WTC11 (cell line): Measurements from ENCODE around the gene CCDC181.

ENCODE experiments used
- CBFB ChIP-seq: sonication (generic); formaldehyde crosslinking; IDR thresholded peaks from 2 replicates; pipeline ENCODE4 v1.8.1; 2022; ENCODE audit warnings: mild to moderate bottlenecking, low read depth, missing genetic modification reagents
- CTCF ChIP-seq: fragments of 200-600 bp; IDR thresholded peaks from 2 replicates; pipeline ENCODE4 v1.8.0; 2022; ENCODE audit warnings: antibody characterized with exemption
- MAX ChIP-seq: sonication (generic); formaldehyde crosslinking; IDR thresholded peaks from 2 replicates; pipeline ENCODE4 v1.8.0; 2022; ENCODE audit warnings: mild to moderate bottlenecking, missing genetic modification reagents
- NFYB ChIP-seq: sonication (generic); formaldehyde crosslinking; conservative IDR thresholded peaks from 2 replicates; pipeline ENCODE4 v1.8.0; 2022; ENCODE audit warnings: low read depth, missing genetic modification reagents
- PRDM15 ChIP-seq: sonication (generic); formaldehyde crosslinking; IDR thresholded peaks from 2 replicates; pipeline ENCODE4 v1.8.0; 2022; ENCODE audit warnings: missing genetic modification reagents
- SP1 ChIP-seq: sonication (generic); formaldehyde crosslinking; conservative IDR thresholded peaks from 2 replicates; pipeline ENCODE4 v1.8.1; 2022; ENCODE audit warnings: missing genetic modification reagents

GRCh38 chr1:169462385-169462784, 35.1 kb upstream of the CCDC181 start:
- TF ChIP-seq NFYB (CRISPR knock-in tag) (no peak), CTCF (no peak), CBFB (no peak), SP1 (CRISPR knock-in tag) (no peak), MAX (no peak), PRDM15 (no peak)
